Retinal pigment epithelial cell (primary cell): Measurements from ENCODE around the gene GIPC3.

ENCODE experiments used
- DNase-seq: peaks from one replicate; pipeline ENCODE4 v3.0.0-alpha.2; 2010; ENCODE audit warnings: low read depth
- H3K4me3 ChIP-seq: 2 replicates; pipeline ENCODE4 v1.5.1; 2011; ENCODE audit warnings: mild to moderate bottlenecking, low read length, control low read depth, moderate library complexity
- TF ChIP-seq, protein P1 (sequence below): conservative IDR thresholded peaks from 2 replicates; pipeline ENCODE4 v1.5.1; 2011; ENCODE audit warnings: low read depth, low read length, control low read depth, inconsistent platforms

The GIPC3 gene

DNA sequence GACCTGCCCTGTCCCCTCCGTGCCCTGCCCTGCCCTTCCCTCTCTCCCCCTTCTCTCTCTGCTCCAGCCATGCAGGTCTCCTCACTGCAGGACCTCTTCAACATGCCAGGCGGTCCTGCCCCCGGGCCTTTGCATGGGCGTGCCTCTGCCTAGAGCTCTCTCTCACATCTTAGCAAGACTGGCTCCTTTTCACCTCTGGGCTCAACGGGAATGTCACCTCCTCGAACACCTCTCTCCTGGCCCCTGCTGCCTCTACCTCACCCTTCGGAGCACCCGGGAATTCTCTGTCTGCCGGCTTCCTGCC, 33.5 kb upstream of the GIPC3 start:
- H3K4me3 ChIP-seq: no peak overlapping the region
- TF ChIP-seq, protein P1, sequence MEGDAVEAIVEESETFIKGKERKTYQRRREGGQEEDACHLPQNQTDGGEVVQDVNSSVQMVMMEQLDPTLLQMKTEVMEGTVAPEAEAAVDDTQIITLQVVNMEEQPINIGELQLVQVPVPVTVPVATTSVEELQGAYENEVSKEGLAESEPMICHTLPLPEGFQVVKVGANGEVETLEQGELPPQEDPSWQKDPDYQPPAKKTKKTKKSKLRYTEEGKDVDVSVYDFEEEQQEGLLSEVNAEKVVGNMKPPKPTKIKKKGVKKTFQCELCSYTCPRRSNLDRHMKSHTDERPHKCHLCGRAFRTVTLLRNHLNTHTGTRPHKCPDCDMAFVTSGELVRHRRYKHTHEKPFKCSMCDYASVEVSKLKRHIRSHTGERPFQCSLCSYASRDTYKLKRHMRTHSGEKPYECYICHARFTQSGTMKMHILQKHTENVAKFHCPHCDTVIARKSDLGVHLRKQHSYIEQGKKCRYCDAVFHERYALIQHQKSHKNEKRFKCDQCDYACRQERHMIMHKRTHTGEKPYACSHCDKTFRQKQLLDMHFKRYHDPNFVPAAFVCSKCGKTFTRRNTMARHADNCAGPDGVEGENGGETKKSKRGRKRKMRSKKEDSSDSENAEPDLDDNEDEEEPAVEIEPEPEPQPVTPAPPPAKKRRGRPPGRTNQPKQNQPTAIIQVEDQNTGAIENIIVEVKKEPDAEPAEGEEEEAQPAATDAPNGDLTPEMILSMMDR: no peak
- no peak for DNase-seq

DNA sequence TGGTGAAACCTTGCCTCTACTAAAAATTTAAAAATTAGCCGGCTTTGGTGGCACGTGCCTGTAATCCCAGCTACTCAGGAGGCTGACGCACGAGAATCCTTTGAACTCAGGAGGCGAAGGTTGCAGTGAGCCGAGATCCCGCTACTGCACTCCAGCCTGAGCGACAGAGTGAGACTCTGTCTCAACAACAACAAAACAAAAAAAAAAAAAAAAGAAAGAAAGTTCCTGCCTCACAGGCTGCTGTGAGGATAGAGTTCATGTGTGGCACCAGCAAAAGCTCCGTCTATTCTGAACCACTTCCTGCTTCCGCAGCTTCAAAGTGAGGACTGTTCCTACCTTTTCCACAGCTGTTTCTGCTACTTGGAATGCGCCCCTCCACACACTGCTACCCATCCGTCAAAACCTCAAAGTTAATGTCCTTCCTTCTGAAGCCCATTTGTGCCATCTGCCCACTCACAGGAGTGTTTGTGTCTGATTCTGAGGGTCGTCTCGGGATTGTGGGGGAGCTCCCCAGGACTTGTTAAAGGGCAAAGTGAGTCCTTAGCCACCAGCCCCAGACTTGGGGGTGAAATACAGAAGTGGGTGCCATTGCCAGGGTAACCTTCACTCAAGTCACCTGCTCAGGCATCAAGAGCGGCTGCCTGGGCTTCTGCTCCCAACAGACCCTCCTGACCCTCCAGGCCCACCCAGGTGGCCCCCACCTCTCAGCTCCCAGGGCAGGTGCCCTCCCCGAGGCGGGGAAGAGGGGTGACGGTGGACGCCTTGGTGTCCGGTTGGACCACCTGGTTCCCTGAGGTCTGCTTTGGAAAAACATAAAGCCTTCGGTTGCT, 30.8 kb upstream of the GIPC3 start:
- TF ChIP-seq, protein P1: no peak
- no peak overlapping the region for H3K4me3 ChIP-seq
- no peak for DNase-seq

DNA sequence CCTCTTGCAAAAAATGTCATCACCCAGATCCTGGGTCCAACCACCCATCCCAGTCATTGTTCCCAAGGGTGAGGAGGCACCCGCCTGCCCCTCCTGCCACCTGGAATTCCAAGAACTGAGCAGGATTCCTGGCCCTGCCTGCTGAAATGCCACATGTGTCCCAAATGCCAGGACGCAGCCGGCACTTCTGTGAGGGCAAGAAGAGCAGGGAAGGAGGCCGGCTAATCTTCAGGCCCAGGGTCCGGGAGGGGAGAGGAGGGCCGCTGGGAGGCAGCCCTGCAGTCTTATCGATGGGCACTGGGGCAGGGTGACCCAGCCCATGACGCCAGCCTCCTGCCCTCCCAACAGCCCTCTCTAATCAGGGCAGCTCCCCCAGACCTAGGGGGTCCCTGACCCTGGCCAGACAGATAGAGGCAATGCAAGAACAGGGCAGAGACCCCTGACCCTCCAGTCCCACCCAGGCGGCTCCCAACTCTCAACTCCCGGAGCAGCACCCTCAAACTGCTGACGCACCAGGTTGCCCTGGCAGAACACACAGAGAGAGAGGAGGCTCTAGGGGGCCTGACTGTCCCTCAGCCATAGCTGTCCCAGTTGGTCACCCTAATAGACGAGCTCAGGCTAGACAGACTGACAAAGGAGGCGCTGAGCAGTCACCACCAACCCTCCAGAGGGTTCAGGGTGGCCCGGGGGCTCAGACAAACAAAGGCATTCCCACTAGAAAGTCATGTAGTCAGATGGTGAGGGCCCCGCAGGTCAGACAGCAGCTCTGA, 29.4 kb upstream of the GIPC3 start:
- TF ChIP-seq, protein P1: no peak
- DNase-seq: no peak
- peak overlapping the region; percentile 74 for H3K4me3 ChIP-seq

DNA sequence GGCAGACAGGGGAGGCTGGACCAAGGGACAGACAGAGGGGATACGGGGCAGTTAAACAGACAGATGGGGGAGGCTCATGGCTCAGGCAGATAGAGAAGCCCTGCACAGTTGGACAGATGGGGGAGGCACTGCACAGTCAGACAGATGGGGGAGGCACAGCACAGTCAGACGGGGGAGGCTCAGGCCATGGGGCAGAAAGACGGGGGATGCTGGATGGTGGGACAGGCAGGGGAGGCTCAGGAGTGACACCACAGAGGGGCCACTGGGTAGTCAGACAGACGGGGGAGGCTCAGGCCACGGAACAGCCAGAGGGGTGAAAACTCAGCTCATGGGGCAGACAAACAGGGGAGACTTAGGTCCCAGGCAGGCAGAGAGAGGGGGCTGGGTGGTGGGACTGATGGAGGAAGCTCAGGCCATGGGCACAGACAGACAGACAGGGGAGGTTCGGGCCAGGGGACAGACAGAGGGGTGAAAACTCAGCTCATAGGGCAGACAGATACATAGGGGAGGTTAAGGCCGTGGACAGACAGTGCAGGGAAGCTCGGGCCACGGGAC, 28.8 kb upstream of the GIPC3 start:
- peak overlapping the region; percentile 74 for H3K4me3 ChIP-seq
- DNase-seq: no peak
- TF ChIP-seq, protein P1: no peak

DNA sequence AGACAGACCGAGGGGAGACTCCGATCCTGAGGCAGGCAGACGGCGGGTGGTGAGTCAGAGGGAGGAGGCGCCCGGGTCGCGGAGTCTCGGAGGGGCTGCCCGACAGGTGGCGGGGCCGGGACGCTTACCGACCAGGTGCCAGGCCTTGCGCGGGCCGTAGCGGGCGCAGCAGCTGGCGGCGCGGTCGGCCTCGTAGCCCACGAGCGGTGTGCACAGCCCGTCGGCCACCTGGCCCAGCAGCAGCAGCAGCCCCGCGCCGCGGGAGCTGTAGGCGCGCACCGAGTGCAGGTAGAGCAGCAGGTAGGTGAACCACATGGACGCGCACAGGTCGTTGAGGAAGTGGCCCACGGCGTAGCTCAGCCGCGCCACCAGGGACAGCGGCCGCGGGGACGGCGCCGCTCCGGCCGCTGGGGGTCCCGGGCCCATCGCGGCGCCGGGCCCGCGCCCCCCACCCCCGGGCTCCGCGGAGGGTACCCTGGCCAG, 28.3 kb upstream of the GIPC3 start:
- TF ChIP-seq, protein P1: no peak
- DNase-seq: no peak
- H3K4me3 ChIP-seq: peak overlapping the region; percentile 74

DNA sequence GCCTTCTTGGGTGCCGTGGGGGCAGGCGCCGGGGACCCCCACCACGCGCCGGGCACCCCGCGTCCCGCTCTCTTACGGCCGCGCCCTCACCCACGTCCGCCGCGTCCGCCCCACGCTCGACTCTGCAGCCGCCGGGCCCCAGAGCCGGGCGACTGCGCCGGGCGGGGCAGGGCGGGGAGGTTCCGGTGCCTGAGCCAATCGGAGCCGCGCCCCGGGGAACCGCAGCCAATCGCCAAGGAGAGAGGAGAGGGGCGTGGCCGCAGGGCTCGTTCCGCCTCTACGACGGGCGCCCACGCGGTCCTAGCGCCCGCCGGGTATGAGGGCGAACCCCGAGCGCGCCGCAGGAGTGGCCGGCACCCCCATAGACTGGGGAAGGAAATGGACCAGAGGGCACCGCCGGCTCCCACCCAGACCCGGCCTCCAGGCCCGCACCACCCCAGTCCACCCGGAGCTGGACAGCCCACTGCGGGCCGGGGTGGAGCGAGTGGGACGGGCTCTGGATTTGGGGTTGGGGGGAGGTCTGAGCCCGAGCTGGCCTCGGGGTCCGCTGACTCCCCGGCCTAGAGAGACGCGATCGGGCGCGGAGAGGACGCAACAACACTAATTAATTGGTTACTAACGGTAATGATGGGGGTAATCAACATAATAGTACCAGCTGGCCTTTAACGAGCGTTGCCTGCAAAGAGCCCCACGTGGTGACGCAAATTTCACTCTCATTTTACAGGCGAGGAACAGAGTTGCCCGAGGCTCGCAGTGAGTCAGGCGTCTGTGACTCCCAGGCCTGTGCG, 27.6 kb upstream of the GIPC3 start, which contains the start of gene MFSD12:
Gene MFSD12, minus strand, starts transcription at position 126 of the 788 bp plus-strand sequence. CDS start 183 bp downstream, outside the sequence.
- H3K4me3 ChIP-seq: peak within 1 kb of the TSS; percentile 74

More for the DNA sequence above, 27.6 kb upstream of the GIPC3 start, which contains the start of gene MFSD12:
- peak; percentile 83 for DNase-seq
- TF ChIP-seq, protein P1: no peak
